GM20431 (cell line): ENCODE measurements around the gene MRPL54.

Experiments
- in situ Hi-C: fragments of 300-500 bp; cut with MseI, MboI; formaldehyde crosslinking; loops from one replicate; pipeline ENCODE4 v1.15.0; 2020; ENCODE audit warnings: low sequenced_read_pairs; ENCODE audit not compliant: unreplicated experiment

Gene MRPL54

GRCh38 chr19:3762501-3763459, at the start of gene MRPL54:
Gene MRPL54, plus strand, starts transcription at chr19:3762682. Its CDS starts 19 bp downstream, at chr19:3762701.
- in situ Hi-C loops, result no loop called here

GRCh38 chr19:3716147-3716668, 46.3 kb upstream of the MRPL54 start:
- in situ Hi-C loops, result no loop called here

- in situ Hi-C loops, result no loop called here
These were observed 42.6 kb upstream of the MRPL54 start for GRCh38 chr19:3719868-3720267.

- in situ Hi-C loops, result no loop called here
These were observed 42.0 kb upstream of the MRPL54 start for GRCh38 chr19:3720349-3720917.

GRCh38 chr19:3721131-3721886, 41.2 kb upstream of the MRPL54 start:
- in situ Hi-C loops, result no loop called here

- in situ Hi-C loops, result no loop called here
These were observed 40.5 kb upstream of the MRPL54 start for GRCh38 chr19:3721887-3722442.

- in situ Hi-C loops, result no loop called here
These were observed 39.9 kb upstream of the MRPL54 start for GRCh38 chr19:3722443-3723109.

GRCh38 chr19:3723110-3723488, 39.4 kb upstream of the MRPL54 start:
- in situ Hi-C loops, result no loop called here

GRCh38 chr19:3723883-3724282, 38.6 kb upstream of the MRPL54 start:
- in situ Hi-C loops, result no loop called here

GRCh38 chr19:3725121-3725520, 37.4 kb upstream of the MRPL54 start:
- in situ Hi-C loops, result no loop called here

- in situ Hi-C loops, result no loop called here
These were observed 36.7 kb upstream of the MRPL54 start for GRCh38 chr19:3725640-3726310.

- in situ Hi-C loops, result no loop called here
These were observed 32.0 kb upstream of the MRPL54 start for GRCh38 chr19:3730457-3730958.

GRCh38 chr19:3732108-3732507, 30.4 kb upstream of the MRPL54 start:
- in situ Hi-C loops, result no loop called here

- in situ Hi-C loops, result no loop called here
These were observed 28.8 kb upstream of the MRPL54 start for GRCh38 chr19:3733549-3734309.

GRCh38 chr19:3734310-3734600, 28.2 kb upstream of the MRPL54 start:
- in situ Hi-C loops, result no loop called here

GRCh38 chr19:3736106-3736724, 26.3 kb upstream of the MRPL54 start:
- in situ Hi-C loops, result no loop called here

- in situ Hi-C loops, result no loop called here
These were observed 24.8 kb upstream of the MRPL54 start for GRCh38 chr19:3737487-3738205.
